GM12875 (cell line): ENCODE measurements around the gene FAM107B.
A peak's percentile ranks its signal among the peaks of the same experiment; 100 is the strongest.

Source experiments
- H3K4me3 ChIP-seq: one replicate; pipeline ENCODE4 v1.5.1; 2011; ENCODE audit warnings: low read depth, low read length, control low read depth
- CTCF ChIP-seq: IDR thresholded peaks from 2 replicates; pipeline ENCODE4 v1.5.1; 2011; ENCODE audit warnings: low read depth, mild to moderate bottlenecking, control low read depth, inconsistent platforms, low read length, moderate library complexity, borderline replicate concordance; ENCODE audit not compliant: insufficient read depth

FAM107B gene

GRCh38 chr10:14558025-14558424 lies 216.7 kb downstream of the FAM107B start:
- TF ChIP-seq CTCF, result no peak
- no peak overlapping the region for H3K4me3 ChIP-seq

- no peak for TF ChIP-seq CTCF
- no peak overlapping the region for H3K4me3 ChIP-seq
Measured at GRCh38 chr10:14557567-14557966, 217.1 kb downstream of the FAM107B start.

GRCh38 chr10:14556285-14556956 lies 218.3 kb downstream of the FAM107B start:
- no peak overlapping the region for H3K4me3 ChIP-seq
- TF ChIP-seq CTCF, result peak; percentile 63

- no peak overlapping the region for H3K4me3 ChIP-seq
- TF ChIP-seq CTCF, result no peak
Measured at GRCh38 chr10:14555807-14556206, 218.9 kb downstream of the FAM107B start.

GRCh38 chr10:14554491-14555205 lies 220.0 kb downstream of the FAM107B start:
- no peak for TF ChIP-seq CTCF
- no peak overlapping the region for H3K4me3 ChIP-seq

- H3K4me3 ChIP-seq, result no peak overlapping the region
- TF ChIP-seq CTCF, result no peak
Measured at GRCh38 chr10:14554091-14554490, 220.6 kb downstream of the FAM107B start.

GRCh38 chr10:14553448-14553847 lies 221.2 kb downstream of the FAM107B start:
- no peak for TF ChIP-seq CTCF
- H3K4me3 ChIP-seq, result no peak overlapping the region
